H1 (cell line): ENCODE data around the gene TM4SF1. TPM values are rescaled to one million over a fixed set of nuclear protein-coding genes. Genes with fewer than 3 reads are reported as not detected.

Source experiments
- CTCF ChIA-PET: fragments of 300-600 bp; sonication (Branson Sonifier 250); formaldehyde crosslinking; loops from one replicate; lab custom pipeline; 2021; ENCODE audit not compliant: partially characterized antibody; lab: Charles Lee
- POLR2A ChIA-PET: fragments of 300-600 bp; sonication (Branson Sonifier 250); formaldehyde crosslinking; loops from one replicate; lab custom pipeline; 2021; ENCODE audit warnings: inconsistent platforms; ENCODE audit not compliant: partially characterized antibody; lab: Charles Lee
- DNase-seq, 2 experiments: peaks; one replicate each; pipeline versions ENCODE4 v3.0.0 to v3.0.0-alpha.2; 2010 to 2022; ENCODE audit warnings: low spot score in 2 of 2, low read depth in 1 of 2, mixed read lengths in 1 of 2
- FAIRE-seq: peaks from 2 replicates; lab custom pipeline; 2011; peaks lifted over from hg19 to GRCh38; lab: Jason Lieb, UNC
- H2AFZ ChIP-seq: 2 replicates; pipeline ENCODE4 v1.8.1; 2012; ENCODE audit warnings: low read length, inconsistent platforms
- H2AK5ac ChIP-seq: 2 replicates; pipeline ENCODE4 v1.6.1; 2013; ENCODE audit warnings: low read depth, low read length
- H2BK120ac ChIP-seq: replicated peaks from 2 replicates; pipeline ENCODE3; 2013; ENCODE audit warnings: low read depth, low read length, inconsistent platforms
- H2BK12ac ChIP-seq: 2 replicates; pipeline ENCODE4 v1.6.1; 2013; ENCODE audit warnings: low read depth, low read length
- H2BK15ac ChIP-seq: 2 replicates; pipeline ENCODE4 v1.6.1; 2013; ENCODE audit warnings: low read length
- H2BK20ac ChIP-seq: 2 replicates; pipeline ENCODE4 v1.6.1; 2013; ENCODE audit warnings: low read length
- H2BK5ac ChIP-seq: 2 replicates; pipeline ENCODE4 v1.6.1; 2013; ENCODE audit warnings: low read depth, low read length
- H3K14ac ChIP-seq: 2 replicates; pipeline ENCODE4 v1.6.1; 2013; ENCODE audit warnings: inconsistent platforms; ENCODE audit not compliant: insufficient read length
- H3K18ac ChIP-seq: 2 replicates; pipeline ENCODE4 v1.6.1; 2013; ENCODE audit warnings: low read length; ENCODE audit errors: extremely low read depth
- H3K23ac ChIP-seq: 2 replicates; pipeline ENCODE4 v1.6.1; 2013; ENCODE audit warnings: inconsistent platforms; ENCODE audit not compliant: insufficient read length
- H3K23me2 ChIP-seq: 2 replicates; pipeline ENCODE4 v1.6.1; 2013; ENCODE audit warnings: low read depth, low read length
- H3K27ac ChIP-seq: 2 replicates; pipeline ENCODE4 v1.6.1; 2011; ENCODE audit warnings: low read depth, low read length, inconsistent platforms
- H3K27me3 ChIP-seq, 4 experiments: replicated peaks in 1 of 4; 1 replicate in 1 of 4; 2 replicates in 3 of 4; pipeline versions ENCODE4 v1.6.1 to v1.8.1; 2011 to 2013; ENCODE audit warnings: low read length in 3 of 4, mild to moderate bottlenecking in 3 of 4, inconsistent platforms in 2 of 4, mixed read lengths in 2 of 4, moderate library complexity in 1 of 4; ENCODE audit not compliant: control insufficient read depth in 3 of 4, insufficient read depth in 3 of 4; ENCODE audit errors: extremely low read depth in 1 of 4
- H3K36me3 ChIP-seq, 4 experiments: 2 replicates each; pipeline versions ENCODE4 v1.6.1 to v1.8.1; 2011 to 2013; ENCODE audit warnings: mild to moderate bottlenecking in 4 of 4, low read length in 3 of 4, moderate library complexity in 2 of 4, control low read depth in 1 of 4, inconsistent platforms in 1 of 4; ENCODE audit not compliant: insufficient read depth in 4 of 4, control insufficient read depth in 2 of 4
- H3K4ac ChIP-seq: replicated peaks from 2 replicates; pipeline ENCODE3; 2013; ENCODE audit warnings: low read length, low read depth, mixed read lengths, inconsistent platforms; ENCODE audit not compliant: insufficient read length
- H3K4me1 ChIP-seq, 4 experiments: replicated peaks in 1 of 4; 1 replicate in 1 of 4; 2 replicates in 3 of 4; pipeline versions ENCODE4 v1.6.1 to v1.8.1; 2011 to 2013; ENCODE audit warnings: low read length in 3 of 4, inconsistent platforms in 2 of 4, mixed read lengths in 1 of 4; ENCODE audit not compliant: insufficient read depth in 4 of 4, control insufficient read depth in 3 of 4
- H3K4me2 ChIP-seq, 2 experiments: 2 replicates each; pipeline versions ENCODE4 v1.6.1 to v1.8.1; 2011 to 2013; ENCODE audit warnings: low read depth in 2 of 2, low read length in 2 of 2, control low read depth in 1 of 2, inconsistent platforms in 1 of 2, mild to moderate bottlenecking in 1 of 2; ENCODE audit not compliant: insufficient read depth in 1 of 2
- H3K4me3 ChIP-seq, 4 experiments: fragments of 200-600, 300-600 bp in 1 of 4; sonication (generic), shearing (Covaris generic), sonication (Bioruptor Twin) in 1 of 4; 2 replicates each; pipeline versions ENCODE4 v1.5.1 to v1.8.1; 2011 to 2016; ENCODE audit warnings: low read length in 4 of 4, low read depth in 3 of 4, control low read depth in 2 of 4, inconsistent platforms in 2 of 4, mild to moderate bottlenecking in 2 of 4, mixed read lengths in 1 of 4, moderate library complexity in 1 of 4; ENCODE audit not compliant: insufficient read depth in 2 of 4; ENCODE audit errors: extremely low read depth in 1 of 4
- H3K56ac ChIP-seq: replicated peaks from 2 replicates; pipeline ENCODE3; 2013; ENCODE audit warnings: low read depth, mild to moderate bottlenecking, mixed read lengths, low read length, inconsistent platforms; ENCODE audit not compliant: insufficient read length
- H3K79me1 ChIP-seq: 2 replicates; pipeline ENCODE4 v1.6.1; 2013; ENCODE audit warnings: low read depth, low read length, control low read depth
- H3K79me2 ChIP-seq, 2 experiments: 2 replicates each; pipeline versions ENCODE4 v1.6.1 to v1.8.1; 2012 to 2013; ENCODE audit warnings: low read length in 2 of 2, mild to moderate bottlenecking in 2 of 2, inconsistent platforms in 1 of 2; ENCODE audit not compliant: insufficient read depth in 2 of 2, control insufficient read depth in 1 of 2
- H3K9ac ChIP-seq, 4 experiments: replicated peaks in 1 of 4; 1 replicate in 1 of 4; 2 replicates in 3 of 4; pipeline versions ENCODE4 v1.6.1 to v1.8.1; 2011 to 2013; ENCODE audit warnings: low read depth in 3 of 4, low read length in 3 of 4, control low read depth in 2 of 4, mild to moderate bottlenecking in 2 of 4, moderate library complexity in 2 of 4, inconsistent platforms in 1 of 4; ENCODE audit errors: extremely low read depth in 1 of 4
- H3K9me3 ChIP-seq, 2 experiments: 2 replicates each; pipeline versions ENCODE4 v1.6.1 to v1.8.1; 2012 to 2013; ENCODE audit warnings: mild to moderate bottlenecking in 2 of 2, moderate library complexity in 2 of 2, control low read depth in 1 of 2, inconsistent platforms in 1 of 2, low read depth in 1 of 2, low read length in 1 of 2, mixed read lengths in 1 of 2; ENCODE audit not compliant: insufficient read depth in 2 of 2
- H4K20me1 ChIP-seq, 2 experiments: replicated peaks in 1 of 2; 2 replicates each; pipeline versions ENCODE3 to v1.8.1; 2011 to 2013; ENCODE audit warnings: inconsistent platforms in 2 of 2, low read length in 2 of 2, mild to moderate bottlenecking in 1 of 2; ENCODE audit not compliant: insufficient read depth in 2 of 2, control insufficient read depth in 1 of 2
- H4K5ac ChIP-seq: 2 replicates; pipeline ENCODE4 v1.6.1; 2013; ENCODE audit warnings: low read length, low read depth, mixed read lengths, inconsistent platforms; ENCODE audit not compliant: insufficient read length
- H4K8ac ChIP-seq: 2 replicates; pipeline ENCODE4 v1.8.0; 2013; ENCODE audit warnings: mild to moderate bottlenecking, moderate library complexity, low read length, inconsistent platforms; ENCODE audit not compliant: insufficient read depth; ENCODE audit errors: extremely low read depth
- H4K91ac ChIP-seq: replicated peaks from 2 replicates; pipeline ENCODE3; 2013; ENCODE audit warnings: low read length, mixed read lengths, inconsistent platforms; ENCODE audit not compliant: insufficient read length
- BACH1 ChIP-seq: IDR thresholded peaks from 2 replicates; pipeline ENCODE4 v1.6.1; 2012; ENCODE audit warnings: low read length, improper control_type of control experiment
- BRCA1 ChIP-seq: IDR thresholded peaks from 2 replicates; pipeline ENCODE4 v1.6.1; 2012; ENCODE audit warnings: low read depth, low read length, improper control_type of control experiment
- CBX5 ChIP-seq: fragments of 300-800, 300-1000 bp; sonication (generic); IDR thresholded peaks from 2 replicates; pipeline ENCODE4 v1.7.1; 2016; ENCODE audit warnings: antibody characterized with exemption, low read length, low read depth
- CEBPB ChIP-seq: IDR thresholded peaks from 2 replicates; pipeline ENCODE4 v1.6.1; 2012; ENCODE audit warnings: low read depth, low read length
- CTCF ChIP-seq, 3 experiments: IDR thresholded peaks; 1 replicate in 2 of 3; 2 replicates in 1 of 3; pipeline versions ENCODE4 v1.5.1 to v1.6.1; 2011; ENCODE audit warnings: low read length in 3 of 3, mild to moderate bottlenecking in 3 of 3, inconsistent platforms in 2 of 3, low read depth in 1 of 3, moderate library complexity in 1 of 3; ENCODE audit not compliant: insufficient read depth in 1 of 3; ENCODE audit errors: control extremely low read depth in 1 of 3
- HDAC6 ChIP-seq: IDR thresholded peaks from one replicate; pipeline ENCODE4 v1.7.1; 2012; ENCODE audit warnings: low read depth, mild to moderate bottlenecking, inconsistent platforms, low read length, moderate library complexity
- POLR2AphosphoS5 ChIP-seq: IDR thresholded peaks from 2 replicates; pipeline ENCODE4 v1.6.1; 2011; ENCODE audit warnings: low read depth, low read length
- POU5F1 ChIP-seq: IDR thresholded peaks from 2 replicates; pipeline ENCODE4 v1.6.1; 2011; ENCODE audit warnings: low read depth, mild to moderate bottlenecking, low read length, moderate library complexity
- SIRT6 ChIP-seq: IDR thresholded peaks from one replicate; pipeline ENCODE4 v1.7.1; 2012; ENCODE audit warnings: low read length, inconsistent platforms
- SIX5 ChIP-seq: IDR thresholded peaks from 2 replicates; pipeline ENCODE4 v1.6.1; 2011; ENCODE audit warnings: mild to moderate bottlenecking, low read depth, low read length
- SP2 ChIP-seq: IDR thresholded peaks from 2 replicates; pipeline ENCODE4 v1.6.1; 2012; ENCODE audit warnings: mild to moderate bottlenecking, low read length, inconsistent platforms
- TAF1 ChIP-seq: IDR thresholded peaks from 2 replicates; pipeline ENCODE4 v1.6.1; 2011; ENCODE audit warnings: mild to moderate bottlenecking, low read depth, low read length
- TCF12 ChIP-seq: IDR thresholded peaks from 2 replicates; pipeline ENCODE4 v1.6.1; 2011; ENCODE audit warnings: low read depth, mild to moderate bottlenecking, low read length
- WGBS, 2 experiments: shearing (Covaris generic) in 1 of 2; methylation state at CpG; one replicate each; pipeline versions ENCODE4 v1.1.6 to v1.1.7; 2013 to 2015; ENCODE audit warnings: low lambda C conversion rate in 2 of 2, mixed read lengths in 2 of 2, inconsistent platforms in 1 of 2, low coverage in 1 of 2, missing lambda C conversion rate in 1 of 2; ENCODE audit not compliant: insufficient replicate concordance in 2 of 2, insufficient coverage in 1 of 2, insufficient read length in 1 of 2; ENCODE audit errors: extremely low coverage in 1 of 2, missing lambda C conversion rate in 1 of 2; 5-methylcytosine and 5-hydroxymethylcytosine counted together
- polyA plus RNA-seq, 7 experiments: library from polyadenylated mRNA; depleted of rRNA in 3 of 7; stranded (reverse) in 5 of 7; unstranded in 2 of 7; fragments of >200 nt in 5 of 7; fragments of 200-250 nt in 2 of 7; gene quantifications; 1 replicate in 5 of 7; 2 replicates in 1 of 7; 4 replicates in 1 of 7; pipeline versions ENCODE4 v1.2.1 to v1.2.3, GENCODE V29; 2011 to 2013; ENCODE audit warnings: missing spikeins in 2 of 7, mixed read lengths in 2 of 7
- total RNA-seq: library from RNA; stranded (reverse); fragmentation: NEBNext Ultra II Directional; extraction: Animal tissue kit (Norgen Biotek cat#: 25700); gene quantifications from 2 replicates; pipeline ENCODE4 v1.2.1, GENCODE V29; 2021

Gene TM4SF1
- total and polyA plus RNA-seq, 2 of the 8 experiments (the other 6 are each of a cell fraction or from before 2014, with no cell fraction given): 0.26 to 1.3 TPM

- Histone ChIP-seq H3K23me2 (no peaks in the 10 kb centered on the region), H4K20me1 (no peaks in the 10 kb centered on the region), H2AK5ac (no peak overlapping the region), H3K4me1 (peaks cover 0 to 2% (median 0%) of the 10 kb centered on the region in 4 experiments; a peak in 1 of 7 replicates), H4K5ac (no peak overlapping the region), H3K18ac (no peak overlapping the region), H2BK15ac (no peak overlapping the region), H3K27me3 (no peaks in the 10 kb centered on the region), H2AFZ (no peak overlapping the region), H3K4me2 (no peak overlapping the region), H3K56ac (no peak overlapping the region), H3K9me3 (no peaks in the 10 kb centered on the region), H2BK12ac (no peak overlapping the region), H3K79me1 (no peaks in the 10 kb centered on the region), H2BK20ac (no peak overlapping the region), H3K27ac (no peak overlapping the region), H3K9ac (no peak overlapping the region), H4K91ac (no peak overlapping the region), H3K23ac (no peak overlapping the region), H3K14ac (no peak overlapping the region), H3K4me3 (no peak overlapping the region), H3K79me2 (no peaks in the 10 kb centered on the region), H3K4ac (no peak overlapping the region), H2BK5ac (no peak overlapping the region), H4K8ac (no peak overlapping the region), H2BK120ac (no peak overlapping the region), H3K36me3 (no peaks in the 10 kb centered on the region)
- CTCF ChIA-PET: interaction anchor here (0.6 to 2.3 kb wide), 4 partner anchors 12 to 58 kb away, joined by 3 to 7 read pairs (median 4); no protein-coding TSS in a partner anchor
- 97% methylated on average over 2 of the region's 2 CpGs; no CpG with 5 or more reads in 1 of the 2 experiments for WGBS, 2 experiments
- FAIRE-seq: no peak
- no peak for TF ChIP-seq BRCA1
- TF ChIP-seq HDAC6: no peak
- no peak for TF ChIP-seq SIX5
- no peak for TF ChIP-seq POLR2AphosphoS5
- TF ChIP-seq BACH1: no peak
- TF ChIP-seq POU5F1: no peak
- TF ChIP-seq TCF12: no peak
- TF ChIP-seq SP2: no peak
- no peak for TF ChIP-seq CTCF (IDR thresholded peaks at IDR 0.05; ENCODE audit: control extremely low read depth in 1 of 3, insufficient read depth in 1 of 3, low read depth in 1 of 3, low read length in 3 of 3)
- TF ChIP-seq CEBPB: no peak
- TF ChIP-seq CBX5: no peak
- no peak for TF ChIP-seq TAF1
- no peak for TF ChIP-seq SIRT6
- DNase-seq: no peak
- POLR2A ChIA-PET: no interaction called here
Observed at GRCh38 chr3:149421764-149422163, 44.3 kb upstream of the TM4SF1 start.
